ENCODE data around the gene MACROD1. TPM values are rescaled to one million over a fixed set of nuclear protein-coding genes. Genes with fewer than 3 reads are reported as not detected.

MACROD1 gene
- total RNA-seq, 1 donor: 17.7 TPM

DNA sequence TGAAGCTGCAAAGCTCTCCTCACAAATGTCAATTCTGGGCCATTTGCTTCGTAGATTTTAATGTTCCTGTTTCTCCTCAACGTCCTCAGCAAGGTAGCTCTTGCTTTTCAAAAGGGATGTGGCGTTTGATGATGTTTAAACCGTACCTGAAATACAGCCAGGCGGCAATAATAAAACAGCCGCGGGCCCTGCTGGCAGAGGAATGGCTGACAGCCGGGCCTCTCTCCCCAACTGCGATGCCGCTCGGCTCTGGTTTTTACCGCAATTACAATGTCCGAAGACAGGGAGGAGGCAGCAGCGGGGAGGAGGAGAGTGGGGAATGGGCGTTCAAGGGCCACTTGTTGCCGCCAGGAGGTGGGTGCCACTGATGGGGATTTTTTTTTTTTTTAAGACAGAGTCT, 27.5 kb downstream of the MACROD1 start:
- Histone ChIP-seq H2AFZ (ENCODE audit: low read length) (no peak overlapping the region), H3K4me2 (ENCODE audit: insufficient read depth, low read length) (no peak overlapping the region), H3K4me1 (ENCODE audit: insufficient read depth, low read length) (no peaks in the 10 kb centered on the region), H3K36me3 (ENCODE audit: insufficient read depth, low read length) (no peaks in the 10 kb centered on the region), H4K20me1 (ENCODE audit: insufficient read depth, low read length) (peaks cover 13% of the 10 kb centered on the region), H3K4me3 (ENCODE audit: insufficient read depth, low read length) (no peak overlapping the region), H3K27ac (ENCODE audit: low read depth, low read length) (no peak overlapping the region), H3K79me2 (ENCODE audit: insufficient read depth, low read length) (no peaks in the 10 kb centered on the region), H3K27me3 (ENCODE audit: insufficient read depth, low read length) (no peaks in the 10 kb centered on the region), H3K9me3 (ENCODE audit: low read depth, low read length) (no peaks in the 10 kb centered on the region)
- TF ChIP-seq, protein P1, sequence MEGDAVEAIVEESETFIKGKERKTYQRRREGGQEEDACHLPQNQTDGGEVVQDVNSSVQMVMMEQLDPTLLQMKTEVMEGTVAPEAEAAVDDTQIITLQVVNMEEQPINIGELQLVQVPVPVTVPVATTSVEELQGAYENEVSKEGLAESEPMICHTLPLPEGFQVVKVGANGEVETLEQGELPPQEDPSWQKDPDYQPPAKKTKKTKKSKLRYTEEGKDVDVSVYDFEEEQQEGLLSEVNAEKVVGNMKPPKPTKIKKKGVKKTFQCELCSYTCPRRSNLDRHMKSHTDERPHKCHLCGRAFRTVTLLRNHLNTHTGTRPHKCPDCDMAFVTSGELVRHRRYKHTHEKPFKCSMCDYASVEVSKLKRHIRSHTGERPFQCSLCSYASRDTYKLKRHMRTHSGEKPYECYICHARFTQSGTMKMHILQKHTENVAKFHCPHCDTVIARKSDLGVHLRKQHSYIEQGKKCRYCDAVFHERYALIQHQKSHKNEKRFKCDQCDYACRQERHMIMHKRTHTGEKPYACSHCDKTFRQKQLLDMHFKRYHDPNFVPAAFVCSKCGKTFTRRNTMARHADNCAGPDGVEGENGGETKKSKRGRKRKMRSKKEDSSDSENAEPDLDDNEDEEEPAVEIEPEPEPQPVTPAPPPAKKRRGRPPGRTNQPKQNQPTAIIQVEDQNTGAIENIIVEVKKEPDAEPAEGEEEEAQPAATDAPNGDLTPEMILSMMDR (IDR thresholded peaks at IDR 0.05; ENCODE audit: extremely low read depth, low read depth, low read length): no peak
- DNase-seq (ENCODE audit: insufficient read length, low spot score, missing footprints): no peak

DNA sequence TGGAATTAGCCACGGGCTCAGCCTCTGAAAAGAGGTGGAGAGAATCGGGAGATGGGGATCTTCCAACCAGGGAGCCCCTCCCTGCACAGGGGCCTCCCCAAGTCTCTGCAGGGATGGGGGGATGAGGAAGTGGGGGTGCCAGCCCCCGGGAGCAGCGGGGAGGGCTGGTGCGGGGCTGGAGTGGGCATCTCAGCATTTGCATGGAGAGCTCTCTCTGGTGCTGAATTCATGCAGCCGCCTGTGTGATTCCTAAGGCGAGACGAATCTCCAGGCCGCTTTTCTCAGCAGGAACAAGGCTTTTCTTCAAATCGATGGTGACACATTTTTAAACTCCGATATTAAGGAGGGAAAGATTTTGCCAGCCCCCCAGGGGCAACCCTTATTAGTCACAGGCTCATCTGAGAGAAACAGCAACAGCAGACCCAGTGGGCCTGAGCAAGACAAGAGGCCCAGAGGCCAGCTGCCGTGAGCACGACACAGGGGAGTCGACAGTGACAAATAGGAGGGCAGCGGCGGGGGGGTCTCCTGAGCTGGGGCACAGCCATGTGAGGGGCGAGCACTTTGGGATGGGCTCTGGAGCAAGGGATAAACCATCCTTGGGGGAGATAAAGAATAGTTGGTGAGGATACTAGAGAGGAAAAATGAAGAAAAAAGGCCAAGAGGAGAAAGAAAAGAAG, 29.0 kb downstream of the MACROD1 start:
- TF ChIP-seq, protein P1 (IDR thresholded peaks at IDR 0.05; ENCODE audit: extremely low read depth, low read depth, low read length): no peak
- H4K20me1 ChIP-seq (ENCODE audit: insufficient read depth, low read length): peaks cover 13% of the 10 kb centered on the region

DNA sequence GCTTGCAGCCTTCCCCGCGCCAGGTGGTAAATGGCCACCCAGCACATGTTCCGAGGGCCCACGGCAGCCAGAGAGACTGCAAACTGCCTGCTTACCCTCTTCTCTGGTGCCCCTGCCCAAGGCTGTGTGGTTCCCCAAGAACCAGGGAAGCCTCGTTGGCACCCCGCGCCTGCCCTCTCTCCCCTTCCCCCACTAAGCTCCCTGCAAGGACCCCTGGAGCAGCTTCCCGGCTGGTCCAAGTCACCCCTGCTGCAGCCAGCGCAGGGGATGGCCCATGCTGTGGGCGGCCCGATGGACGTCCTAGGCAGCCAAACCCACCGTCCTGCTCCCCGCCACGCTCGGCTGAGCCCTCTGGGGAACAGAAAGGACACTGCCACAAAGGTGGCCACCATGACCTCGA, 30.2 kb downstream of the MACROD1 start:
- no peaks in the 10 kb centered on the region for H3K9me3 ChIP-seq (ENCODE audit: low read depth, low read length)
- H2AFZ ChIP-seq (ENCODE audit: low read length): no peak overlapping the region
- H3K4me3 ChIP-seq (ENCODE audit: insufficient read depth, low read length): no peak overlapping the region
- TF ChIP-seq, protein P1 (IDR thresholded peaks at IDR 0.05; ENCODE audit: extremely low read depth, low read depth, low read length): no peak
- H3K79me2 ChIP-seq (ENCODE audit: insufficient read depth, low read length): no peaks in the 10 kb centered on the region
- H3K4me1 ChIP-seq (ENCODE audit: insufficient read depth, low read length): no peaks in the 10 kb centered on the region
- H3K4me2 ChIP-seq (ENCODE audit: insufficient read depth, low read length): no peak overlapping the region
- no peaks in the 10 kb centered on the region for H3K36me3 ChIP-seq (ENCODE audit: insufficient read depth, low read length)
- no peak for DNase-seq (ENCODE audit: insufficient read length, low spot score, missing footprints)
- H3K27ac ChIP-seq (ENCODE audit: low read depth, low read length): no peak overlapping the region
- H4K20me1 ChIP-seq (ENCODE audit: insufficient read depth, low read length): peaks cover 13% of the 10 kb centered on the region
- H3K27me3 ChIP-seq (ENCODE audit: insufficient read depth, low read length): no peaks in the 10 kb centered on the region

More for the DNA sequence above, 29.0 kb downstream of the MACROD1 start:
- H2AFZ ChIP-seq (ENCODE audit: low read length): no peak overlapping the region
- no peak overlapping the region for H3K4me3 ChIP-seq (ENCODE audit: insufficient read depth, low read length)
- H3K79me2 ChIP-seq (ENCODE audit: insufficient read depth, low read length): no peaks in the 10 kb centered on the region
- no peak overlapping the region for H3K4me2 ChIP-seq (ENCODE audit: insufficient read depth, low read length)
- H3K4me1 ChIP-seq (ENCODE audit: insufficient read depth, low read length): no peaks in the 10 kb centered on the region
- DNase-seq (ENCODE audit: insufficient read length, low spot score, missing footprints): no peak
- no peaks in the 10 kb centered on the region for H3K9me3 ChIP-seq (ENCODE audit: low read depth, low read length)
- H3K36me3 ChIP-seq (ENCODE audit: insufficient read depth, low read length): no peaks in the 10 kb centered on the region
- H3K27ac ChIP-seq (ENCODE audit: low read depth, low read length): no peak overlapping the region
- H3K27me3 ChIP-seq (ENCODE audit: insufficient read depth, low read length): no peaks in the 10 kb centered on the region

DNA sequence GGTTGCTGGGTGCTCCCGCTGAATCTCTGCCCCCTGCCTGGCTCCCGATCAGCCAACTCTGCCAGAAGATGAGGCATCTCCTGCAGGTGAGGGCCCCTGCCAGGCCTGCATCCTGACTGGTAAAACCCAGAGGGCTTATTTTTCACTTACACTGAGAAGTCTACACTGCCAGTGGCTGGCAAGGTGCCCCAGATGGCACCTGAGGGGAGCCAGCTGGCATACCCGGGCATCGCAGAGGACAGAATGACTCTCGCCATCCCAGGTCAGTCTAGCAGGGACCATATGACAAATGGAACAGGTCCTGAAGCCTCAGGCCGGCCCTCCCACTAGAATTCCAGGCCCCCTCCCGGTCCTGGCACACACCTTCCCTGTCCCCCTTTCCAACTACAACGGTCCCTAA, 30.9 kb downstream of the MACROD1 start:
- Histone ChIP-seq H3K9me3 (ENCODE audit: low read depth, low read length) (no peaks in the 10 kb centered on the region), H3K79me2 (ENCODE audit: insufficient read depth, low read length) (no peaks in the 10 kb centered on the region), H3K36me3 (ENCODE audit: insufficient read depth, low read length) (no peaks in the 10 kb centered on the region), H2AFZ (ENCODE audit: low read length) (no peak overlapping the region), H3K4me3 (ENCODE audit: insufficient read depth, low read length) (no peak overlapping the region), H3K27ac (ENCODE audit: low read depth, low read length) (no peak overlapping the region), H3K4me1 (ENCODE audit: insufficient read depth, low read length) (no peaks in the 10 kb centered on the region), H4K20me1 (ENCODE audit: insufficient read depth, low read length) (peaks cover 13% of the 10 kb centered on the region), H3K27me3 (ENCODE audit: insufficient read depth, low read length) (no peaks in the 10 kb centered on the region), H3K4me2 (ENCODE audit: insufficient read depth, low read length) (no peak overlapping the region)
- no peak for DNase-seq (ENCODE audit: insufficient read length, low spot score, missing footprints)
- TF ChIP-seq, protein P1 (IDR thresholded peaks at IDR 0.05; ENCODE audit: extremely low read depth, low read depth, low read length): no peak
